Measurements from ENCODE around the gene FOXRED1.

Gene FOXRED1

DNA sequence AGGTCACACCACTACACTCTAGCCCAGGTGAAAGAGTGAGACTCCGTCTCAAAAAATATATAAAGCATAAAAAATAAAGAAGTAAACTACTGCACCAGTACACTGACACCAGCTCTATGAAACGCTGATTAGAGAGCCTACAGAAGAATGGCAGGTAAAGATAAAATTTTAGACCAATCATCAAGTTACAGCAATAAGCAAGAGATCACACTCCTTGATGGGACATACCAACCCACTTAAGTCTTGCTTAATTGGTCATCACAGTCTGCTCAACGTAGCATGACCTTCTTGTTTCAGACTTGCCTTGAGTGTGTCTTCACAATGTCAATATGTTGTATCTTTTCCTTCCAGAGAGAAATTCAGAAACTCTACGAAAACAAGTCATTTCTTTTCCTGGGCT, 12.7 kb upstream of the FOXRED1 start:
- DNase-seq (ENCODE audit: insufficient read length, low spot score): no peak
- TF ChIP-seq POLR2A (IDR thresholded peaks at IDR 0.05; ENCODE audit: low read depth, low read length): no peak
- FAIRE-seq: no peak

DNA sequence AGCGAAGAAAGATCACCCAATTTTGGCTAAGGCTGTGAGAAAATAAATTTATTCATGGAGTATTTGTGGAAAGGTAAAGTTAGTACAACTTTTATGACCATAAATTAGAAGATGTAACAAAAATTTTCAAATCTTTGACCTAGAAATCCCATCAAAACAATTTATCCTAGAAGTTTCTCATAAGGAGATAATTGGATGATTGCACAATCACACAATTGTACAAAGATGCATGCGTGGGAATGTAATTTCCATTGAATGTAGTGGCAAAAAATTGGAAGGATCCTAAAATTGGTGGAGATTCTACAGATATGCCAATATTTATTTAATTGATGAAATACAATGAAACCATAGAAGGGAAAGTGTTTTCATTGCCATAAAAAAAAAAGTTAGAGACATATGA, 11.8 kb upstream of the FOXRED1 start:
- no peak for TF ChIP-seq POLR2A (IDR thresholded peaks at IDR 0.05; ENCODE audit: low read depth, low read length)
- DNase-seq (ENCODE audit: insufficient read length, low spot score): no peak
- no peak for FAIRE-seq

DNA sequence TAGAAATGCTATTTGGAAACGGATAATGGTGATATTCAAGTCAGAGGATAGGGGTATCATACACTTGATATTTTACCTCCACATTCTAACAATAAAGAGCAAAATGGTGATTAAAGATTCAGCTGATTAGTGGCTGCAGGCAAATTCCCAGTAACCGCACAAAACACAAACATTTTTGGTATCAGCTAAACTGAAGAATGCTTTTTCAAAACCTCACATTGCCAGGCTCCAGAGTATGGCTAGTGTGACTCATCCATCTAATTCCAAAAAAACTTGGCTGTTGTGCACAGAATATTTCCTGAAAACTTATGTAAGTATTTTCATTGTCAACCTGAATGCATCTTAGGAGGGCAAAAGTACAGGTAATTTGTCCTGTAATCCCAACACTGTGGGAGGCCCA, 11.2 kb upstream of the FOXRED1 start:
- no peak for DNase-seq (ENCODE audit: insufficient read length, low spot score)
- FAIRE-seq: no peak
- TF ChIP-seq POLR2A (IDR thresholded peaks at IDR 0.05; ENCODE audit: low read depth, low read length): no peak

DNA sequence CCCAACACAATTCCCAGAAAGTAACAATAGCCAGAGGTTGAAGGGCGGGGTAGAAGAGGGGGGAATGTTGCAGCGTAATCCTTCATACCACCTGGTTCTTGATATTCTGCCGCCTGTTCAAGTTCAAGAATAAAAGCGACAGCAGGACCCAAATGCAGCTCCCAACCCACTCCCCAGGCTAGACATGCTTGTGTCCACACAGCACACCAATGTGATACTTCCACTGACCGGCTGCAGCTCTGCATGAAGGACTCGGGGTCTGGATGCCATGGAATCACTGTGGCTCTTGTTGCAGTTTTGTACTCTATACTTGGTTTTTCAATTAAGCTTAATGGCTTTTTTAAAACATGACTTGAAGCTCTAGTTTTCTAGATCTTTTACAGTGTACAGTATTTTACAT, 6.7 kb upstream of the FOXRED1 start:
- FAIRE-seq: no peak
- TF ChIP-seq POLR2A (IDR thresholded peaks at IDR 0.05; ENCODE audit: low read depth, low read length): no peak
- DNase-seq (ENCODE audit: insufficient read length, low spot score): no peak

DNA sequence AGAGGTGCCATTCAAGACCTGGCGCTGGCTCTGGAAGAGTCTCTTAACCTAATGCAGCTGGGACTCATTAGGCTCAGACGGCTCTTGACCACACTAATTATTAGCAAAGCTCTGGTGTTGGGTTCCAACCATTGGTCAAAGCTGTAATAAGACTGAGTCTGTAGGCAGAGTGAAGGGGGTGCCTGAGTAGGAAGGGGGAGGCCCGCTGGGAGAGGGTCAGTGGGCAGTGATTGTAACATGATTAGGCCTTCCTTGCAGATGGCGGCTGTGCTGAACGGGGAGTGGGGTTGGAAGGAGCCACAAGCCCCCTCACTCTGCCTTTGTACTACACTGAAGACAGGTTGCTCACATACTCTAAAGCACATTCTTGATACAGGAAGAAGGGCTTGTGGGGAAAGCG, 5.5 kb upstream of the FOXRED1 start:
- no peak for FAIRE-seq
- no peak for TF ChIP-seq POLR2A (IDR thresholded peaks at IDR 0.05; ENCODE audit: low read depth, low read length)
- DNase-seq (ENCODE audit: insufficient read length, low spot score): no peak

DNA sequence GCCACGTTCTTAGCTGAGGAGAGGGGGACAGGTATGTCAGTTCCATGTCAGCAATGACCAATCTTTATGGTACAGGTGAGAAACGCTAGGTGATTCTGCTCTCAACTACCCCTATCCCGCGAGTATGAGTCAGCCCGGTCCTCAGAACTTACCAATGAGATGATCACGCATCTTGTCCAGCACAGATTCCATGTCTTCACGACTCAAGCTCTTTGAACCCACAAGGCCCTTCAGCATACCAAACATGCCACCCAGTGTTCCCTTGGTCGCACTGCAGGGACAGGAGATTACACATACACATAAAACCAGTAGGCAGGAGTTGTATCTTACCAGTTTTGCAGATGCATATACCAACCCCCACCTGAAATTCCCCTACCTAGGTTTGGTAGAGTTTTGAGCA, 3.1 kb upstream of the FOXRED1 start:
- DNase-seq (ENCODE audit: insufficient read length, low spot score) (no peak), FAIRE-seq (no peak)
- TF ChIP-seq POLR2A (IDR thresholded peaks at IDR 0.05; ENCODE audit: low read depth, low read length): no peak

DNA sequence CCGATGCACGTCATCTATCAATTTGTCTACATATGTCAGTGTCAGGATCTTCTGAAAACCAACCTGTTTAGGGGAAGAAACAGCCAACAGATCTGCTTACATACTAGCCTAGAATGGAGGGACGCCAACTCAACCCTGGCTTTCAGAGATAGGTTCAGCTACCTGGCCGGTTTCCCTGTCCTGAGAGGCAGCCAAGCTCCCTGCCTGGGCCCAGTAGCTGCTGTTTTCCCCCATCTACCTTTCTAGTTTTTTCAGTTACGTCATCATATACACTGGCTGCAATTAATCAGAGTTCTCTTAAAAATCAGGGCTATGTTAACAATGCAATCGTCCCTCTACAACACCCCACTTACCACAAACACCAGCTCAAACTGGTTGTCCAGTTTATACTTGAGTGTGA, 1.3 kb upstream of the FOXRED1 start:
- FAIRE-seq: no peak
- TF ChIP-seq POLR2A (IDR thresholded peaks at IDR 0.05; ENCODE audit: low read depth, low read length): no peak

DNA sequence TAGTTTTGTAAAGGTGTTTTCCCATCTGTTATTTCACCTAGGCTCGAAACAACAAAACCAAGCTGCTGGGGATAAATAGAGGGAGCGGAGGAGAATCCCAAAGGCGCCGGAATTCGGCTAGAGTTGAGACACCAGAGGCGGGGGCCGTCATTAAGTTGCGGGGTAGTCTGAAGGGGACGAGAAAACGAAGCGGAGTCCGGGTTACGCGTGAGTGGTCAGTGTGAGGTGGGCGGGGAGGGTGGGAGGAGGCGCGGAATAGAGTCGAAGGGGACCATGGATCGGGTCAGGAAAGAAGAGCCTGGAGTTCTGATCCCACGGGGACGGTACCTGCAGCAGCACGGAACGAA, 620 bp upstream of the FOXRED1 start:
- DNase-seq (ENCODE audit: insufficient read length, low spot score) (peak; percentile 36), FAIRE-seq (no peak)
- TF ChIP-seq POLR2A (IDR thresholded peaks at IDR 0.05; ENCODE audit: low read depth, low read length): no peak

More for the DNA sequence above, 1.3 kb upstream of the FOXRED1 start:
- no peak for DNase-seq (ENCODE audit: insufficient read length, low spot score)

DNA sequence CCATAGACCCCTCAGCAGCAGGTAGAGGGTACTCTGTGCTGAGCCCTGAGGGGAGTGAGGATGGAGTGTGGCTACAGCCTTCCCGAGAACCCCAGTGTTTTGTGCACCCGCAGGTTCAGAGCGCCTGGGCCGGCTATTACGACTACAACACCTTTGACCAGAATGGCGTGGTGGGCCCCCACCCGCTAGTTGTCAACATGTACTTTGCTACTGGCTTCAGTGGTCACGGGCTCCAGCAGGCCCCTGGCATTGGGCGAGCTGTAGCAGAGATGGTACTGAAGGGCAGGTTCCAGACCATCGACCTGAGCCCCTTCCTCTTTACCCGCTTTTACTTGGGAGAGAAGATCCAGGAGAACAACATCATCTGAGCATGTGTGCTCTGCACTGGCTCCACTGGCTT, 8.4 kb downstream of the FOXRED1 start:
- FAIRE-seq (no peak), DNase-seq (ENCODE audit: insufficient read length, low spot score) (no peak)
- TF ChIP-seq POLR2A (IDR thresholded peaks at IDR 0.05; ENCODE audit: low read depth, low read length): no peak

DNA sequence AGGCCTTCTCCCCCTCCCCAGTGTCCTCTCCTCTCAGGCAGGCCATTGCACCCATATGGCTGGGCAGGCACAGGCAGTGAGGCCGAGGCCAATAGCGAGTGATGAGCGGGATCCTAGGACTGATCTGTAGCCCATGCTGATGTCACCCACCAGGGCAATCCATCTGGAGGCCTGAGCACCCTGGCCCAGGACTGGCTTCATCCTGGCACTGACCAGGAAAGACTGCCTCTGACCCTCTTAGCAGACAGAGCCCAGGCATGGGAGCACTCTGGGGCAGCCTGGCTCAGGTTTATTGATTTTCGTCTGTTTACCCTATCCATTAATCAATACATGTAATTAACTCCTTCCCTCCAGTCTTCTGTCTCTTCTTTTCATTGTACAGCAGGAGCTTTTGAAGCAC, 8.8 kb downstream of the FOXRED1 start:
- no peak for FAIRE-seq

DNA sequence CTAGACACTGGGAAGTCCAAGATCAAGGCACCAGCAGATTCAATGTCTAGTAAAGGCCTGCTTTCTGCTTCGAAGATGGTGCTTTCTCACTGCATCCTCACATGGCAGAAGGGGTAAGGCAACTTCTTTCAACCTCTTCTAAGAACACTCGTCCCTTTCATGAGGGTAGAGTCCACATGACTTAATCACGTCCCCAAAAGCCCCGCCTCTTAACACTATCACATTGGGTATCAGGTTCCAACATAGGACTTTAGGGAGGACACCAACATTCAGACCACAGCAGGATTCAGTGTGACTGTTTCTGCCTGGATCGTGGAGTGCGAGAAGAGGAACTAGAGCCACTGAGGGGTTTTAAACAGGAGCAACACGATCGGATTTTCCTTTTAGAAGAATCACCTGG, 10.2 kb downstream of the FOXRED1 start:
- no peak for TF ChIP-seq POLR2A (IDR thresholded peaks at IDR 0.05; ENCODE audit: low read depth, low read length)
- FAIRE-seq (no peak), DNase-seq (ENCODE audit: insufficient read length, low spot score) (no peak)

More for the DNA sequence above, 8.8 kb downstream of the FOXRED1 start:
- TF ChIP-seq POLR2A (IDR thresholded peaks at IDR 0.05; ENCODE audit: low read depth, low read length): no peak
- DNase-seq (ENCODE audit: insufficient read length, low spot score): no peak

DNA sequence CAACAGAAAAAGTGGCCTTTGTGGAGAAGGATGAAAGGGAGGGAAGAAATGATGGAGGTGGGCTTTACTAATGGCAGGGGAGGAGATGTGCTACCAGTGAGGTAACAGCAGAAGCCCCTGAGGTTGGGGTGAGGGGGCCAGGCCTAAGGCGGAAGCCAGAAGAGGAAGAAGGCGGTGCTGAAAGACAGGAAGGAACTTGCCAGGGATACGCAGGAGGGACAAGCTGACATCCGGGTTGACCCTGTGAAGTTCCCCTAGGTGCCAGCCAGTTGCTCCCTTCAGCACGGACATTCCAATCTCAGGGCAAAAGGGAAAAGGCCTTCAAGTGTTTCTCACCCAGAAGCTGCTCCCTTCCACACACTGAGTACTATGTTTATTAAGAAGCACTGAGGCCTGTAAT, 11.6 kb downstream of the FOXRED1 start:
- no peak for DNase-seq (ENCODE audit: insufficient read length, low spot score)
- TF ChIP-seq POLR2A (IDR thresholded peaks at IDR 0.05; ENCODE audit: low read depth, low read length): no peak
- FAIRE-seq: no peak

DNA sequence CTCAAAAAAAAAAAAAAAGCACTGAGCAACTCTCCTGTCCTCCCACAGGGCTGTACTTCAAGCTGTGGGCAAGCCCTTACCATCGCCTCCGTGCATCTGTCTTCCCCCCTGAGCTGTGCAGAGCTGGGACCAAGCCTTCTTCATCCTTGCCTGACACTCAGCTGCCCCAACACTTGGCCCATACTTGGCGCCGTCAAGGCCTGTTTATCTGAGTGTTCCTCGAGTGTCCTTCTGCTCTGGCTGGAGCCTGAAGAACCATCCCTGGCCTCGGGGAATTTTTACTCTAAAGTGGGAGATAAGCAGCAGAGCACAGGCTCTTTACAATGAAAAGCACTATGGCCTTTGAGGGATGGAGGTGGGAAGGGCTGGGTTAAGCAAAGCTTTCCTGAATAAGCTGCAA, 12.3 kb downstream of the FOXRED1 start:
- DNase-seq (ENCODE audit: insufficient read length, low spot score) (no peak), FAIRE-seq (no peak)
- TF ChIP-seq POLR2A (IDR thresholded peaks at IDR 0.05; ENCODE audit: low read depth, low read length): no peak

DNA sequence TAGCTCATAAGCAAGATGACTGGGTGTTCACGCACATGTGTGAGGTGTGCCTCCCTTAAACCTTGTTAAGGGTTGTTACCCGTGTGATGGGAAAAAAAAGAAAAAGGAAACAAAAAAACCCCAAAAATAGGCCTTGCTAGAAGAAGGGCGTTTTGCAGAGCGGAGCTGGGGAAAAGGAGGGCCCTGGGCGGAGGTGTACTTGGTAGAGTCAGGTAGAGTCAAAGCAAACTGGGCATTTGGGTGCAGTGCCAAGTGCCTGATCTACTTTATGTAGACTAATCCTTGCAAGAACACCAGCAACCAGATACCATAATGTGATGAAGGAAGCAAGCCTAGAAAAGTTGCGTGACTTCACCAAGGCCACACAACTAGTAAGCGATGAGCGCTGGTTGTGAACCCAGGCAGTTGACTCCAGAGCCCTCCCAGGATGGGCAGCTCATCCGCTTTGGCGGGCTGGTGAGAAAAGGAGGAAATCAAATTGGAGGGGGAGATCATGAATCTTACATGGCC, 12.8 kb downstream of the FOXRED1 start:
- FAIRE-seq (no peak), DNase-seq (ENCODE audit: insufficient read length, low spot score) (no peak)
- no peak for TF ChIP-seq POLR2A (IDR thresholded peaks at IDR 0.05; ENCODE audit: low read depth, low read length)

DNA sequence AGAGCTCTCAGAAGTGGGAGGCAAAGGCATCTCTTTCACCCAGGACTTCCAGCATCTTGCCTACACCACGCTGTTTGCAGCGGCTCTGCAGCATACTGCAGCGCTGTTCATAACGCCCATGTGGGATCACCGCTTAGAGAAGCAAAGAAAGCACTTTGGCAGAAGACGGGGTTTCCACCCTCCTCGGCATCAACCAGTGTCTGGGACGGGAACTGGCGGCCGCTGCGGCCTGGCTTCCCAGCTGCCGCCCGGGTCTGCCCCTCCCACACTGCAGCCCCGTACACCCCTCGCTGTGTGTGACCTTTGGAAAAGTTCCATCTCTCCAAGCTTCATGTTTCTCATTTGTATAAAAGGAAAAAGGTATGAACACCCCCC, 13.4 kb downstream of the FOXRED1 start:
- no peak for TF ChIP-seq POLR2A (IDR thresholded peaks at IDR 0.05; ENCODE audit: low read depth, low read length)
- DNase-seq (ENCODE audit: insufficient read length, low spot score) (no peak), FAIRE-seq (no peak)

Data from H54 (cell line).